ENCODE data around the gene DBH. TPM values are rescaled to one million over a fixed set of nuclear protein-coding genes. Genes with fewer than 3 reads are reported as not detected.

Gene DBH
- total and polyA plus RNA-seq, 10 of the 15 experiments (the other 5 are each of a cell fraction or from before 2014, with no cell fraction given), result not detected

GRCh38 chr9:133615606-133616188 lies 20.5 kb upstream of the DBH start:
- no peak overlapping the region for H2AFZ ChIP-seq (ENCODE audit: control insufficient read depth, low read depth, low read length)
- no peak overlapping the region for H3K27ac ChIP-seq (ENCODE audit: control insufficient read depth, insufficient read depth)
- no peaks in the 10 kb centered on the region for H3K79me2 ChIP-seq (ENCODE audit: control insufficient read depth, insufficient read depth, low read length)
- no peak for ATAC-seq
- intact Hi-C loops (cut with micrococcal nuclease; ENCODE audit: unreplicated experiment) (no loop called here), in situ Hi-C loops (cut with MboI) (no loop called here)
- no peaks in the 10 kb centered on the region for H3K9me3 ChIP-seq (replicated peaks; ENCODE audit: control insufficient read depth, insufficient read depth, low read length)
- DNase-seq (ENCODE audit: low read depth, low spot score), result no peak
- SMC1A ChIA-PET (ENCODE audit: uncharacterized antibody, unreplicated experiment), result no interaction called here
- no peaks in the 10 kb centered on the region for H3K36me3 ChIP-seq (ENCODE audit: control insufficient read depth in 2 of 2, insufficient read depth in 2 of 2, low read length in 1 of 2)
- peaks cover 0 to 3% of the 10 kb centered on the region in 2 experiments; a peak in 2 of 4 replicates for H3K27me3 ChIP-seq (replicated peaks in 1 of 2; ENCODE audit: control insufficient read depth in 2 of 2, insufficient read depth in 2 of 2, low read length in 1 of 2)
- H4K20me1 ChIP-seq (ENCODE audit: control insufficient read depth, insufficient read depth), result no peaks in the 10 kb centered on the region
- H3K9ac ChIP-seq (ENCODE audit: control insufficient read depth, insufficient read depth, low read length), result no peak overlapping the region
- H3K4me2 ChIP-seq (ENCODE audit: control insufficient read depth, insufficient read depth), result no peak overlapping the region
- TF ChIP-seq, protein P1, sequence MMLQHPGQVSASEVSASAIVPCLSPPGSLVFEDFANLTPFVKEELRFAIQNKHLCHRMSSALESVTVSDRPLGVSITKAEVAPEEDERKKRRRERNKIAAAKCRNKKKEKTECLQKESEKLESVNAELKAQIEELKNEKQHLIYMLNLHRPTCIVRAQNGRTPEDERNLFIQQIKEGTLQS (IDR thresholded peaks at IDR 0.05; ENCODE audit: borderline replicate concordance, extremely low read depth, low read depth, low read length), result no peak
- TF ChIP-seq SREBF2 (IDR thresholded peaks at IDR 0.05; ENCODE audit: low read length) (no peak), SUZ12 (IDR thresholded peaks at IDR 0.05; ENCODE audit: unreplicated experiment) (no peak), NKRF (conservative IDR thresholded peaks at IDR 0.05) (no peak), ZNF384 (IDR thresholded peaks at IDR 0.05; ENCODE audit: borderline replicate concordance, low read depth, low read length) (no peak), RAD51 (IDR thresholded peaks at IDR 0.05) (no peak), NFXL1 (IDR thresholded peaks at IDR 0.05; ENCODE audit: borderline replicate concordance) (no peak), JUND (IDR thresholded peaks at IDR 0.05; ENCODE audit: low read depth, low read length) (no peak), SREBF1 (IDR thresholded peaks at IDR 0.05; ENCODE audit: low read length) (no peak), BACH1 (IDR thresholded peaks at IDR 0.05; ENCODE audit: borderline replicate concordance) (no peak), MAX (IDR thresholded peaks at IDR 0.05; ENCODE audit: low read depth, low read length) (no peak), RELA (IDR thresholded peaks at IDR 0.05; ENCODE audit: borderline replicate concordance, partially characterized antibody) (no peak), SRF (IDR thresholded peaks at IDR 0.05; ENCODE audit: low read depth in 2 of 2, low read length in 2 of 2) (no peak), YY1 (IDR thresholded peaks at IDR 0.05; ENCODE audit: low read depth, low read length) (no peak), TCF12 (IDR thresholded peaks at IDR 0.05; ENCODE audit: low read depth, low read length) (no peak), RUNX3 (IDR thresholded peaks at IDR 0.05; ENCODE audit: low read length) (no peak), E4F1 (IDR thresholded peaks at IDR 0.05; ENCODE audit: borderline replicate concordance, partially characterized antibody) (no peak)
- CTCF ChIA-PET, result no interaction called here
- H3K4me1 ChIP-seq (ENCODE audit: control insufficient read depth, insufficient read depth, low read length), result peaks cover 6% of the 10 kb centered on the region; the same call in 1 of the 2 replicates
- RAD21 ChIA-PET (ENCODE audit: unreplicated experiment), result no interaction called here
- BruUV-seq (replicated peaks), result no TSS peak
- no peak overlapping the region for H3K4me3 ChIP-seq
- FAIRE-seq, result no peak
- 55% methylated on average over 13 of the region's 13 CpGs for WGBS (ENCODE audit: insufficient coverage, insufficient replicate concordance, low lambda C conversion rate, missing lambda C conversion rate)
- POLR2A ChIA-PET, result no interaction called here
